Measurements from ENCODE around the gene PTTG1IP2.

DNA sequence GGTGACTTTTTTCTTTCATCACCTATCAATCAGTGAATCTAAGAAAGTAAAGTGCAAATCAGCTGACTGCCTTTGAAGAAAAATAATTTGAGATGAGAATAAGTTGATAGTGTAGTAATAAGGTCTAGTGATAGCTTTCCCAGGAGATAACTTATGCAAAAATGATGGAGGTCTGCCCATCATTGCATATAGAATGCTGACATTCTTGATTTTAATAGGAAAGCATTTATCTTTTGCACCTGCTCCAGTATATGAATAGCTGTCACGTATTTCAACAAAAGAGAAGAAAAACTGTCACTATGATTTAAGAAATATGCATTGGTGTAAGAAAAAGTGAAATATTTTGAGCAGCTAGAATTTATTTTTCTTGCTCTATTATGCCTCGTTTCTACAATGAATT lies 46.8 kb downstream of the PTTG1IP2 start:
- TF ChIP-seq, protein P1, sequence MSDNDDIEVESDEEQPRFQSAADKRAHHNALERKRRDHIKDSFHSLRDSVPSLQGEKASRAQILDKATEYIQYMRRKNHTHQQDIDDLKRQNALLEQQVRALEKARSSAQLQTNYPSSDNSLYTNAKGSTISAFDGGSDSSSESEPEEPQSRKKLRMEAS (IDR thresholded peaks at IDR 0.05) = no peak
- TF ChIP-seq REST (IDR thresholded peaks at IDR 0.05; ENCODE audit: low read depth) (no peak), RAD21 (IDR thresholded peaks at IDR 0.05; ENCODE audit: low read depth) (no peak), NFIC (IDR thresholded peaks at IDR 0.05) (no peak), EP300 (IDR thresholded peaks at IDR 0.05; ENCODE audit: borderline replicate concordance) (no peak)
